HEK293 (cell line): Measurements from ENCODE around the gene FIS1.

Source experiments
- CTCF ChIA-PET: fragments of 350-600 bp; formaldehyde crosslinking; extraction: SDS; loops from one replicate; lab custom pipeline; 2021; ENCODE audit warnings: antibody characterized with exemption; lab: Yijun Ruan, JAX
- POLR2A ChIA-PET: fragments of 300-600 bp; formaldehyde crosslinking; extraction: SDS; loops from one replicate; lab custom pipeline; 2020; ENCODE audit warnings: antibody characterized with exemption, inconsistent platforms; lab: Yijun Ruan, JAX
- H3K27ac ChIP-seq: fragments of 200-500 bp; sonication (Bioruptor generic); 2 replicates; pipeline ENCODE4 v1.5.1; 2014; ENCODE audit warnings: low read depth, low read length, control low read depth, inconsistent platforms; ENCODE audit errors: extremely low read depth
- H3K36me3 ChIP-seq, 2 experiments: fragments of 200-500 bp in 1 of 2; sonication (Bioruptor generic) in 1 of 2; 1 replicate in 1 of 2; 2 replicates in 1 of 2; pipeline ENCODE4 v1.5.1; 2014 to 2017; ENCODE audit warnings: inconsistent platforms in 2 of 2, low read length in 2 of 2; ENCODE audit not compliant: control insufficient read depth in 2 of 2, insufficient read depth in 1 of 2
- H3K4me1 ChIP-seq: fragments of 200-500 bp; sonication (Bioruptor generic); 2 replicates; pipeline ENCODE4 v1.5.1; 2014; ENCODE audit warnings: mild to moderate bottlenecking, low read length, inconsistent platforms; ENCODE audit not compliant: control insufficient read depth, insufficient read depth
- H3K4me3 ChIP-seq: 2 replicates; pipeline ENCODE4 v1.5.1; 2011; ENCODE audit warnings: low read depth, mild to moderate bottlenecking, control low read depth, low read length, moderate library complexity
- H3K9me3 ChIP-seq: fragments of 200-500 bp; sonication (Bioruptor generic); 2 replicates; pipeline ENCODE4 v1.5.1; 2014; ENCODE audit warnings: low read depth, low read length, inconsistent platforms; ENCODE audit not compliant: control insufficient read depth, insufficient read depth
- HIC1 ChIP-seq: fragments of 450-650 bp; formaldehyde crosslinking; IDR thresholded peaks from 2 replicates; pipeline ENCODE4 v1.5.1; 2016; ENCODE audit warnings: missing biosample characterization, missing genetic modification characterization
- KLF16 ChIP-seq: fragments of 450-650 bp; formaldehyde crosslinking; IDR thresholded peaks from 2 replicates; pipeline ENCODE4 v1.5.1; 2017; ENCODE audit warnings: missing biosample characterization, missing genetic modification characterization
- KLF17 ChIP-seq: fragments of 450-650 bp; formaldehyde crosslinking; IDR thresholded peaks from 2 replicates; pipeline ENCODE4 v1.5.1; 2016; ENCODE audit warnings: missing biosample characterization, missing genetic modification characterization
- KLF7 ChIP-seq: fragments of 450-650 bp; formaldehyde crosslinking; IDR thresholded peaks from 2 replicates; pipeline ENCODE4 v1.5.1; 2016; ENCODE audit warnings: missing biosample characterization, missing genetic modification characterization, borderline replicate concordance
- PRDM6 ChIP-seq: fragments of 450-650 bp; formaldehyde crosslinking; IDR thresholded peaks from 2 replicates; pipeline ENCODE4 v1.5.1; 2017; ENCODE audit warnings: missing biosample characterization, missing genetic modification characterization
- REPIN1 ChIP-seq: fragments of 450-650 bp; formaldehyde crosslinking; IDR thresholded peaks from 2 replicates; pipeline ENCODE4 v1.5.1; 2017; ENCODE audit warnings: missing biosample characterization, missing genetic modification characterization, low read depth
- SP3 ChIP-seq: fragments of 450-650 bp; formaldehyde crosslinking; IDR thresholded peaks from 2 replicates; pipeline ENCODE4 v1.5.1; 2016; ENCODE audit warnings: missing biosample characterization, missing genetic modification characterization
- ZBTB10 ChIP-seq: fragments of 450-650 bp; formaldehyde crosslinking; IDR thresholded peaks from 2 replicates; pipeline ENCODE4 v1.5.1; 2016; ENCODE audit warnings: missing biosample characterization, missing genetic modification characterization
- ZBTB21 ChIP-seq: fragments of 450-650 bp; formaldehyde crosslinking; IDR thresholded peaks from 2 replicates; pipeline ENCODE4 v1.5.1; 2017; ENCODE audit warnings: missing biosample characterization, missing genetic modification characterization
- ZBTB49 ChIP-seq: fragments of 450-650 bp; formaldehyde crosslinking; IDR thresholded peaks from 2 replicates; pipeline ENCODE4 v1.5.1; 2016; ENCODE audit warnings: missing biosample characterization, missing genetic modification characterization, low read depth
- ZBTB6 ChIP-seq: fragments of 450-650 bp; formaldehyde crosslinking; IDR thresholded peaks from 2 replicates; pipeline ENCODE4 v1.5.1; 2017; ENCODE audit warnings: missing biosample characterization, missing genetic modification characterization
- ZFHX2 ChIP-seq: fragments of 450-650 bp; formaldehyde crosslinking; conservative IDR thresholded peaks from 2 replicates; pipeline ENCODE4 v1.5.1; 2016; ENCODE audit warnings: missing biosample characterization, missing genetic modification characterization
- ZNF112 ChIP-seq: fragments of 450-650 bp; formaldehyde crosslinking; IDR thresholded peaks from 2 replicates; pipeline ENCODE4 v1.5.0; 2017; ENCODE audit warnings: missing biosample characterization, missing genetic modification characterization
- ZNF121 ChIP-seq: fragments of 450-650 bp; formaldehyde crosslinking; IDR thresholded peaks from 2 replicates; pipeline ENCODE4 v1.5.1; 2016; ENCODE audit warnings: missing biosample characterization, missing genetic modification characterization
- ZNF16 ChIP-seq: fragments of 450-650 bp; formaldehyde crosslinking; IDR thresholded peaks from 2 replicates; pipeline ENCODE4 v1.5.1; 2016; ENCODE audit warnings: low read depth, missing biosample characterization, missing genetic modification characterization
- ZNF248 ChIP-seq: fragments of 450-650 bp; formaldehyde crosslinking; IDR thresholded peaks from 2 replicates; pipeline ENCODE4 v1.5.1; 2017; ENCODE audit warnings: missing biosample characterization, missing genetic modification characterization
- ZNF488 ChIP-seq: fragments of 450-650 bp; formaldehyde crosslinking; IDR thresholded peaks from 2 replicates; pipeline ENCODE4 v1.5.1; 2016; ENCODE audit warnings: missing biosample characterization, missing genetic modification characterization
- ZNF558 ChIP-seq: fragments of 450-650 bp; formaldehyde crosslinking; IDR thresholded peaks from 2 replicates; pipeline ENCODE4 v1.5.1; 2016; ENCODE audit warnings: missing biosample characterization, missing genetic modification characterization
- ZNF585B ChIP-seq: fragments of 450-650 bp; formaldehyde crosslinking; IDR thresholded peaks from 2 replicates; pipeline ENCODE4 v1.5.1; 2016; ENCODE audit warnings: missing biosample characterization, missing genetic modification characterization
- ZNF677 ChIP-seq: fragments of 450-650 bp; IDR thresholded peaks from 2 replicates; pipeline ENCODE4 v1.5.0; 2018; ENCODE audit warnings: missing biosample characterization, mild to moderate bottlenecking, missing genetic modification characterization, moderate library complexity
- ZNF776 ChIP-seq: fragments of 450-650 bp; formaldehyde crosslinking; IDR thresholded peaks from 2 replicates; pipeline ENCODE4 v1.5.0; 2017; ENCODE audit warnings: missing biosample characterization, missing genetic modification characterization, borderline replicate concordance
- ZNF785 ChIP-seq: fragments of 450-650 bp; formaldehyde crosslinking; IDR thresholded peaks from 2 replicates; pipeline ENCODE4 v1.5.1; 2016; ENCODE audit warnings: missing biosample characterization, missing genetic modification characterization

The FIS1 gene

GRCh38 chr7:101273206-101273605 is 28.3 kb upstream of the FIS1 start (continued):
- TF ChIP-seq ZBTB49 (no peak), ZBTB21 (tag by site-specific recombination) (no peak), KLF17 (no peak), PRDM6 (tag by site-specific recombination) (no peak), ZBTB6 (tag by site-specific recombination) (no peak), ZNF585B (tag by site-specific recombination) (no peak), KLF16 (tag by site-specific recombination) (no peak)

GRCh38 chr7:101271021-101271420 is 26.1 kb upstream of the FIS1 start:
- no peaks in the 10 kb centered on the region for H3K9me3 ChIP-seq
- no peak overlapping the region for H3K4me3 ChIP-seq
- no peaks in the 10 kb centered on the region for H3K4me1 ChIP-seq
- ChIA-PET POLR2A (interaction anchor here (0.7 kb wide), 1 partner anchor 62 kb away, joined by 10 read pairs; no protein-coding TSS in a partner anchor), CTCF (interaction anchor here (1.1 kb wide), 1 partner anchor 12 kb away, joined by 6 read pairs; no protein-coding TSS in a partner anchor)
- H3K27ac ChIP-seq, result no peak overlapping the region
- no peaks in the 10 kb centered on the region for H3K36me3 ChIP-seq
- TF ChIP-seq ZNF16 (tag by site-specific recombination) (no peak), ZNF785 (tag by site-specific recombination) (no peak), ZFHX2 (tag by site-specific recombination) (no peak), ZNF248 (tag by site-specific recombination) (no peak), HIC1 (no peak), ZNF776 (no peak), ZNF112 (tag by site-specific recombination) (no peak), ZNF488 (tag by site-specific recombination) (no peak), KLF7 (tag by site-specific recombination) (no peak), ZNF677 (tag by site-specific recombination) (no peak), REPIN1 (no peak), SP3 (no peak), ZBTB10 (tag by site-specific recombination) (no peak), ZNF558 (tag by site-specific recombination) (no peak), ZNF121 (tag by site-specific recombination) (no peak)
